IPS DF 4.7 (cell line): Measurements from ENCODE around the gene GCC2.
"Not testable (repeated sequence)": the region's sequence is repeated elsewhere in the genome, so short reads cannot be mapped to it uniquely, and the experiment has no call there.

Source experiments
- DNase-seq: peaks from one replicate; pipeline ENCODE4 v3.0.0-alpha.2; 2013; ENCODE audit warnings: low spot score; ENCODE audit errors: extremely low read depth

GCC2 gene

GRCh38 chr2:108524688-108525087 is 75.7 kb downstream of the GCC2 start:
- DNase-seq: not testable (repeated sequence)

- DNase-seq: not testable (repeated sequence)
These were observed 76.3 kb downstream of the GCC2 start for GRCh38 chr2:108525258-108525657.

GRCh38 chr2:108531674-108532055 is 82.7 kb downstream of the GCC2 start:
- DNase-seq: no peak

- no peak for DNase-seq
These were observed 85.0 kb downstream of the GCC2 start, which contains the start of gene LIMS1 for GRCh38 chr2:108533832-108534583. LIMS1 (plus strand) TSS chr2:108534470; CDS start chr2:108534563, 93 bp downstream.

- no peak for DNase-seq
These were observed 85.8 kb downstream of the GCC2 start for GRCh38 chr2:108534584-108535356.

GRCh38 chr2:108535357-108535631 is 86.3 kb downstream of the GCC2 start:
- DNase-seq: no peak

- DNase-seq: no peak
These were observed 87.3 kb downstream of the GCC2 start for GRCh38 chr2:108536133-108536780.

- no peak for DNase-seq
These were observed 87.9 kb downstream of the GCC2 start for GRCh38 chr2:108536911-108537310.

GRCh38 chr2:108538000-108538625 is 89.1 kb downstream of the GCC2 start:
- no peak for DNase-seq

- DNase-seq: no peak
These were observed 92.4 kb downstream of the GCC2 start for GRCh38 chr2:108541451-108541850.

GRCh38 chr2:108542071-108542470 is 93.1 kb downstream of the GCC2 start:
- no peak for DNase-seq

GRCh38 chr2:108547606-108548005 is 98.6 kb downstream of the GCC2 start:
- DNase-seq: no peak

- DNase-seq: no peak
These were observed 99.4 kb downstream of the GCC2 start for GRCh38 chr2:108548208-108549003.

GRCh38 chr2:108552566-108552965 is 103.6 kb downstream of the GCC2 start:
- no peak for DNase-seq

- no peak for DNase-seq
These were observed 104.4 kb downstream of the GCC2 start for GRCh38 chr2:108553209-108553919.

- DNase-seq: no peak
These were observed 105.5 kb downstream of the GCC2 start for GRCh38 chr2:108554528-108554927.

- no peak for DNase-seq
These were observed 106.6 kb downstream of the GCC2 start for GRCh38 chr2:108555572-108555971.

GRCh38 chr2:108556581-108556980 is 107.6 kb downstream of the GCC2 start:
- not testable (repeated sequence) for DNase-seq
